Liver (tissue), 9 donors: Measurements from ENCODE around the gene ARSJ. TPM values are rescaled to one million over a fixed set of nuclear protein-coding genes. Genes with fewer than 3 reads are reported as not detected.

ENCODE experiments used
- DNase-seq: peaks from one replicate; pipeline ENCODE4 v3.0.0-alpha.2; 2017; ENCODE audit warnings: low spot score
- H3K27ac ChIP-seq, 2 donors: one replicate each; pipeline ENCODE4 v1.7.0; 2013; ENCODE audit warnings: inconsistent platforms in 2 of 2, low read length in 2 of 2, control low read depth in 1 of 2, low read depth in 1 of 2, mild to moderate bottlenecking in 1 of 2
- H3K27me3 ChIP-seq, 4 donors: one replicate each; pipeline versions ENCODE4 v1.6.1 to v1.7.0; 2013; ENCODE audit warnings: low read length in 3 of 4, inconsistent platforms in 1 of 4, mild to moderate bottlenecking in 1 of 4, moderate library complexity in 1 of 4; ENCODE audit not compliant: control insufficient read depth in 4 of 4, insufficient read depth in 4 of 4
- H3K36me3 ChIP-seq, 4 donors: one replicate each; pipeline versions ENCODE4 v1.6.1 to v1.7.0; 2013; ENCODE audit warnings: low read length in 3 of 4, mild to moderate bottlenecking in 3 of 4, low read depth in 1 of 4, moderate library complexity in 1 of 4; ENCODE audit not compliant: control insufficient read depth in 4 of 4, insufficient read depth in 3 of 4
- H3K4me1 ChIP-seq, 4 donors: one replicate each; pipeline versions ENCODE4 v1.6.1 to v1.7.0; 2013; ENCODE audit warnings: low read length in 3 of 4, mild to moderate bottlenecking in 3 of 4, moderate library complexity in 1 of 4; ENCODE audit not compliant: control insufficient read depth in 4 of 4, insufficient read depth in 4 of 4
- H3K4me3 ChIP-seq, 3 donors: one replicate each; pipeline versions ENCODE4 v1.6.1 to v1.7.0; 2013; ENCODE audit warnings: low read length in 3 of 3, control low read depth in 1 of 3, low read depth in 1 of 3, mild to moderate bottlenecking in 1 of 3
- H3K9ac ChIP-seq, 2 donors: one replicate each; pipeline ENCODE4 v1.7.0; 2013; ENCODE audit warnings: low read length in 2 of 2, mild to moderate bottlenecking in 2 of 2, moderate library complexity in 2 of 2, control low read depth in 1 of 2, low read depth in 1 of 2
- H3K9me3 ChIP-seq, 4 donors: one replicate each; pipeline versions ENCODE4 v1.6.1 to v1.7.0; 2013; ENCODE audit warnings: low read length in 3 of 4; ENCODE audit not compliant: control insufficient read depth in 4 of 4
- CTCF ChIP-seq: fragments of 150-350 bp; IDR thresholded peaks from 2 replicates; pipeline ENCODE4 v1.5.1; 2017; ENCODE audit warnings: improper control_type of control experiment, low read depth, low read length; ENCODE audit not compliant: missing input control
- EGR1 ChIP-seq, 2 donors: IDR thresholded peaks; 2 replicates each; pipeline ENCODE4 v1.6.1; 2016 to 2018; ENCODE audit warnings: antibody characterized with exemption in 2 of 2, low read depth in 2 of 2
- FOXA1 ChIP-seq: IDR thresholded peaks from 2 replicates; pipeline ENCODE4 v1.6.1; 2016; ENCODE audit warnings: antibody characterized with exemption
- FOXA2 ChIP-seq: IDR thresholded peaks from 2 replicates; pipeline ENCODE4 v1.6.1; 2016; ENCODE audit warnings: antibody characterized with exemption
- GABPA ChIP-seq, 2 donors: IDR thresholded peaks in 1 of 2; conservative IDR thresholded peaks in 1 of 2; 2 replicates each; pipeline ENCODE4 v1.6.1; 2016; ENCODE audit warnings: antibody characterized with exemption in 2 of 2, mild to moderate bottlenecking in 1 of 2, moderate library complexity in 1 of 2
- HNF4A ChIP-seq, 2 donors: conservative IDR thresholded peaks; 2 replicates each; pipeline ENCODE4 v1.6.1; 2016; ENCODE audit warnings: antibody characterized with exemption in 2 of 2, mild to moderate bottlenecking in 2 of 2
- HNF4G ChIP-seq: IDR thresholded peaks from 2 replicates; pipeline ENCODE4 v1.6.1; 2016; ENCODE audit warnings: antibody characterized with exemption
- NR2F2 ChIP-seq: IDR thresholded peaks from 2 replicates; pipeline ENCODE4 v1.6.1; 2016; ENCODE audit warnings: antibody characterized with exemption
- RAD21 ChIP-seq, 2 donors: IDR thresholded peaks; 2 replicates each; pipeline ENCODE4 v1.6.1; 2016; ENCODE audit warnings: antibody characterized with exemption in 2 of 2, mild to moderate bottlenecking in 2 of 2
- REST ChIP-seq: IDR thresholded peaks from 2 replicates; pipeline ENCODE4 v1.6.1; 2016; ENCODE audit warnings: antibody characterized with exemption, mild to moderate bottlenecking
- RXRA ChIP-seq, 2 donors: IDR thresholded peaks; 2 replicates each; pipeline ENCODE4 v1.6.1; 2017 to 2018; ENCODE audit warnings: antibody characterized with exemption in 2 of 2, mild to moderate bottlenecking in 1 of 2
- SP1 ChIP-seq: IDR thresholded peaks from 2 replicates; pipeline ENCODE4 v1.6.1; 2018; ENCODE audit warnings: antibody characterized with exemption, mild to moderate bottlenecking
- TAF1 ChIP-seq: conservative IDR thresholded peaks from 2 replicates; pipeline ENCODE4 v1.6.1; 2016; ENCODE audit warnings: antibody characterized with exemption, mild to moderate bottlenecking
- YY1 ChIP-seq: IDR thresholded peaks from 2 replicates; pipeline ENCODE4 v1.6.1; 2016; ENCODE audit warnings: antibody characterized with exemption, mild to moderate bottlenecking
- WGBS: extraction: QIAGEN DNeasy Blood & Tissue Kit; methylation state at CpG from one replicate; pipeline ENCODE4 v1.1.7; 2013; 5-methylcytosine and 5-hydroxymethylcytosine counted together
- polyA plus RNA-seq, 2 donors: library from polyadenylated mRNA; stranded (reverse) in 1 of 2; unstranded in 1 of 2; fragments of 200-250 nt in 1 of 2; fragments of >200 nt in 1 of 2; fragmentation: Nextera tagmentation in 1 of 2; extraction: Ambion mirVana in 1 of 2; gene quantifications; one replicate each; pipeline versions ENCODE4 v1.2.1 to v1.2.3, GENCODE V29; 2013 to 2015
- total RNA-seq, 2 donors: library from RNA; depleted of rRNA; stranded (reverse); fragments of >200 nt; gene quantifications; one replicate each; pipeline ENCODE4 v1.2.3, GENCODE V29; 2014
- TF ChIP-seq, protein P1 (sequence below): IDR thresholded peaks from 2 replicates; pipeline ENCODE4 v1.6.1; 2016; ENCODE audit warnings: antibody characterized with exemption
- TF ChIP-seq, protein P2 (sequence below): IDR thresholded peaks from 2 replicates; pipeline ENCODE4 v1.6.1; 2016; ENCODE audit warnings: antibody characterized with exemption
- donor health status: healthy.
- donor health status: healthy.
- donor health status: healthy.
- donor health status: healthy.
- donor health status: healthy.

The ARSJ gene
- total and polyA plus RNA-seq, 4 donors, result 0.56 to 1.8 (median 0.95) TPM

DNA sequence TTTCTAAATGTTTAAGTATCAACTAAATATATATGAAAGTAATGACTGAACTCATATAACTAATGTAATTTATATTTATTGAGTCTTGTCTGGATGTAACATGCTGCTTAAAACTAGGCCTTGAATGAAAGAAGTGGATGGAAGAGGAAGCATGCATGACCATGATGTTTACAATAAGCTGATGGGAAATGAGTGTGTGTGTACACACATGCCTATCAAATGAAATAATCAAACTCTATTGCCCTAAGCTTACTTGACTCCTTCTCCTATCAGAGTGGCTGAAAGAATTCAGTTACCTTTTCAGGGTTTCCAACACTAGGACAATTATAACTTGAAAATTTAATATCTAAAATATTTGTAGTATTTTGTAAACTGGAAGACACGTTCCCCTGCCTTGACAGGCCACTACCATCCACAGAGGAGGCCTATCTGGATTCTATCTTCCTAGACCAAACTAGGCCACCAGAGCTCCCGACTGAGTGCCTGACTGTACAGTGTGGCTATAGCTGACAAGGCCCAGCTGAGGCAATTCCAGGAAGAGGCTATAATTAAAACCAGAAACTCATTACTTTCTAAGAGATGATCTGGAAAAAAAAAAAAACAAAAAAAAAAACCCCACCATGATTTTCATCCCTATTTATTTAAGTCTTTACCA, 7.6 kb downstream of the ARSJ start (continued):
- no peak for TF ChIP-seq RAD21 (IDR thresholded peaks at IDR 0.05)

DNA sequence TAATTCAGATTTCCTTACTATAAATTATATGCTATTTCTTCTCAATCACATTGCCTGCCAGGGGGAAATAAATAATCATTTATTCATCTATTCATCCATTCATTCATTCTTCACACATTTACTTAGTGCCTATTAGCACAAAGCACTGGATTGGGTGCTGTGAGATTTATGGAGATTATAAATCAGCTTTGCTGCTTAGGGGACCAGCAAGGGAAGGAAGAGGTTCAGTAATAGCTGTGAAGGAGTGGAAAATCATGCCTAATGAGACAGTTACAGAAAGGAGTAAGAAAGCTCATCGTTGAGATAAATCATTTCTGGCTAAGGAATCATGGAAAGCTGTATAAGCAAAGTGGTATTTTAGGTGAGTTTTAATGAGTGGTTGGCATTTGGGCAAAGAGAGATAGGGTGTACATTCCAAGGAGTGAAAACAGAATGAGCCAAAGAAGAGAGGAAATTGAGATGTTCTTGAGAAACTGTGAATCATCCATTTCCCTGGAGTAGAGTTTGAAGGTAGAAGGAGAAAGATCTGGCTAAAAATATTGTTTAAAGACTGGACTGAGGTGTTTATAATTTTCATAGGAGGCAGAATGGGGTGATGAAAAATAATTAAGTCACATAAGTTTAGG, 9.6 kb downstream of the ARSJ start:
- WGBS, result 80% methylated on average over 1 of the region's 1 CpG
- Histone ChIP-seq H3K27ac (no peak overlapping the region), H3K9ac (no peak overlapping the region), H3K27me3 (no peaks in the 10 kb centered on the region), H3K36me3 (no peaks in the 10 kb centered on the region), H3K4me3 (no peak overlapping the region), H3K9me3 (no peaks in the 10 kb centered on the region), H3K4me1 (no peaks in the 10 kb centered on the region)
- DNase-seq, result no peak
- TF ChIP-seq, protein P1, sequence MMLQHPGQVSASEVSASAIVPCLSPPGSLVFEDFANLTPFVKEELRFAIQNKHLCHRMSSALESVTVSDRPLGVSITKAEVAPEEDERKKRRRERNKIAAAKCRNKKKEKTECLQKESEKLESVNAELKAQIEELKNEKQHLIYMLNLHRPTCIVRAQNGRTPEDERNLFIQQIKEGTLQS, result no peak

GRCh38 chr4:113968473-113968872, 11.0 kb downstream of the ARSJ start:
- H3K36me3 ChIP-seq, result no peaks in the 10 kb centered on the region
- H3K4me3 ChIP-seq, result no peak overlapping the region
- no peaks in the 10 kb centered on the region for H3K9me3 ChIP-seq
- WGBS, result 88% methylated on average over 2 of the region's 2 CpGs
- no peaks in the 10 kb centered on the region for H3K27me3 ChIP-seq
- DNase-seq, result no peak
- H3K4me1 ChIP-seq, result no peaks in the 10 kb centered on the region
- H3K9ac ChIP-seq, result no peak overlapping the region
- H3K27ac ChIP-seq, result no peak overlapping the region
- TF ChIP-seq YY1, result no peak
- TF ChIP-seq, protein P2, sequence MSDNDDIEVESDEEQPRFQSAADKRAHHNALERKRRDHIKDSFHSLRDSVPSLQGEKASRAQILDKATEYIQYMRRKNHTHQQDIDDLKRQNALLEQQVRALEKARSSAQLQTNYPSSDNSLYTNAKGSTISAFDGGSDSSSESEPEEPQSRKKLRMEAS, result no peak
- no peak for TF ChIP-seq SP1
- no peak for TF ChIP-seq NR2F2
- TF ChIP-seq FOXA1, result no peak
- no peak for TF ChIP-seq EGR1 (IDR thresholded peaks at IDR 0.05; ENCODE audit: low read depth in 2 of 2)
- TF ChIP-seq GABPA (IDR thresholded peaks at IDR 0.05 in 1 of 2, conservative IDR thresholded peaks at IDR 0.05 in 1 of 2), result no peak
- TF ChIP-seq, protein P1, result no peak
- TF ChIP-seq TAF1, result no peak
- TF ChIP-seq CTCF, result no peak
- no peak for TF ChIP-seq HNF4G
- no peak for TF ChIP-seq FOXA2

GRCh38 chr4:113967687-113968086, 11.8 kb downstream of the ARSJ start:
- DNase-seq, result no peak
- Histone ChIP-seq H3K27ac (no peak overlapping the region), H3K27me3 (no peaks in the 10 kb centered on the region), H3K9me3 (no peaks in the 10 kb centered on the region), H3K36me3 (no peaks in the 10 kb centered on the region), H3K4me1 (peaks cover 0 to under 1% (median 0%) of the 10 kb centered on the region in 4 donors), H3K4me3 (no peak overlapping the region), H3K9ac (no peak overlapping the region)
- no peak for TF ChIP-seq HNF4A (conservative IDR thresholded peaks at IDR 0.05)
- no peak for TF ChIP-seq REST
- no peak for TF ChIP-seq FOXA2
- TF ChIP-seq FOXA1, result no peak
- no peak for TF ChIP-seq YY1
- no peak for TF ChIP-seq CTCF
- TF ChIP-seq RXRA (IDR thresholded peaks at IDR 0.05), result no peak
- TF ChIP-seq HNF4G, result no peak
- no peak for TF ChIP-seq TAF1
- TF ChIP-seq SP1, result no peak
- TF ChIP-seq, protein P2, result no peak
